ENCODE data around the gene TXNL4A.

DNA sequence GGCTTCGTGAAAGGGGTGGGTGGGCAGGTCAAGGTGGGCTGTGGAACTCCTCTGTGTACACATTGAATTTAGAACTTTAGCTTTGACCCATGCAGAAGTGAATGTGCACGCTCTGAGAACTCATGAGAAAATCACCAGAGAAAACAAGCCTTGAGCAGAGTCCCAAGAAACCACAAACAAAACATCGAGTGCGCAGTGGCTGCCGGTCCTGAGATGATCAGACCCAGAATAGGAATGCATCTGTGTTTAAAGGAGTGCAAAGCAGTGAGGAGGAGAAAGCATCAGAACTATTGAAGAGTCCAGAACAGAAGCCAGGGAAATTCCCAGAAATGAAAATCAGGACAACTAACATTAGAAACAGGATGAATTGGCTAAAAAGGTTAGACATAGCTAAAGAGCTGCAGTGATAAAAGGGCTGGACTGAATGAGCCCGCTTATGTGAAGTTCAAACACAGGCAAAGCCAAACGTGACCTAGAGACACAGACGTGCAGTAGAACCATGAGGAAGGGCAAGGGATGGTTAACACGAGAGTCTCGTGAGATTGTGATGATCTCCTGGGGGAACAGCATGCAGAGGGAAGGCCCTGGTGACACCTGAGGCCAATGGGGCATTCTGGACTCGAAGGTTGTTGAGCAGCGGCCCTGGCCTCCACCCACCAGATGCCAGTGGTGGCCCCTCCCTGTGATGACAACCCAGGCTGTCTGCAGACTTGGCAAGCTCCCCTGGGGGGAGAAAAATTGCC lies 16.4 kb upstream of the TXNL4A start:
- TF ChIP-seq YY1 (IDR thresholded peaks at IDR 0.05) (no peak), SP1 (IDR thresholded peaks at IDR 0.05) (no peak), TAF1 (conservative IDR thresholded peaks at IDR 0.05) (no peak), GABPA (IDR thresholded peaks at IDR 0.05 in 1 of 2, conservative IDR thresholded peaks at IDR 0.05 in 1 of 2) (no peak), EGR1 (IDR thresholded peaks at IDR 0.05; ENCODE audit: low read depth in 2 of 2) (no peak), JUND (IDR thresholded peaks at IDR 0.05) (no peak), RAD21 (IDR thresholded peaks at IDR 0.05) (no peak)
- TF ChIP-seq, protein P1, sequence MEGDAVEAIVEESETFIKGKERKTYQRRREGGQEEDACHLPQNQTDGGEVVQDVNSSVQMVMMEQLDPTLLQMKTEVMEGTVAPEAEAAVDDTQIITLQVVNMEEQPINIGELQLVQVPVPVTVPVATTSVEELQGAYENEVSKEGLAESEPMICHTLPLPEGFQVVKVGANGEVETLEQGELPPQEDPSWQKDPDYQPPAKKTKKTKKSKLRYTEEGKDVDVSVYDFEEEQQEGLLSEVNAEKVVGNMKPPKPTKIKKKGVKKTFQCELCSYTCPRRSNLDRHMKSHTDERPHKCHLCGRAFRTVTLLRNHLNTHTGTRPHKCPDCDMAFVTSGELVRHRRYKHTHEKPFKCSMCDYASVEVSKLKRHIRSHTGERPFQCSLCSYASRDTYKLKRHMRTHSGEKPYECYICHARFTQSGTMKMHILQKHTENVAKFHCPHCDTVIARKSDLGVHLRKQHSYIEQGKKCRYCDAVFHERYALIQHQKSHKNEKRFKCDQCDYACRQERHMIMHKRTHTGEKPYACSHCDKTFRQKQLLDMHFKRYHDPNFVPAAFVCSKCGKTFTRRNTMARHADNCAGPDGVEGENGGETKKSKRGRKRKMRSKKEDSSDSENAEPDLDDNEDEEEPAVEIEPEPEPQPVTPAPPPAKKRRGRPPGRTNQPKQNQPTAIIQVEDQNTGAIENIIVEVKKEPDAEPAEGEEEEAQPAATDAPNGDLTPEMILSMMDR (IDR thresholded peaks at IDR 0.05; ENCODE audit: low read depth, low read length, missing input control): no peak
- TF ChIP-seq, protein P2, sequence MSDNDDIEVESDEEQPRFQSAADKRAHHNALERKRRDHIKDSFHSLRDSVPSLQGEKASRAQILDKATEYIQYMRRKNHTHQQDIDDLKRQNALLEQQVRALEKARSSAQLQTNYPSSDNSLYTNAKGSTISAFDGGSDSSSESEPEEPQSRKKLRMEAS (IDR thresholded peaks at IDR 0.05): no peak
- TF ChIP-seq, protein P3, sequence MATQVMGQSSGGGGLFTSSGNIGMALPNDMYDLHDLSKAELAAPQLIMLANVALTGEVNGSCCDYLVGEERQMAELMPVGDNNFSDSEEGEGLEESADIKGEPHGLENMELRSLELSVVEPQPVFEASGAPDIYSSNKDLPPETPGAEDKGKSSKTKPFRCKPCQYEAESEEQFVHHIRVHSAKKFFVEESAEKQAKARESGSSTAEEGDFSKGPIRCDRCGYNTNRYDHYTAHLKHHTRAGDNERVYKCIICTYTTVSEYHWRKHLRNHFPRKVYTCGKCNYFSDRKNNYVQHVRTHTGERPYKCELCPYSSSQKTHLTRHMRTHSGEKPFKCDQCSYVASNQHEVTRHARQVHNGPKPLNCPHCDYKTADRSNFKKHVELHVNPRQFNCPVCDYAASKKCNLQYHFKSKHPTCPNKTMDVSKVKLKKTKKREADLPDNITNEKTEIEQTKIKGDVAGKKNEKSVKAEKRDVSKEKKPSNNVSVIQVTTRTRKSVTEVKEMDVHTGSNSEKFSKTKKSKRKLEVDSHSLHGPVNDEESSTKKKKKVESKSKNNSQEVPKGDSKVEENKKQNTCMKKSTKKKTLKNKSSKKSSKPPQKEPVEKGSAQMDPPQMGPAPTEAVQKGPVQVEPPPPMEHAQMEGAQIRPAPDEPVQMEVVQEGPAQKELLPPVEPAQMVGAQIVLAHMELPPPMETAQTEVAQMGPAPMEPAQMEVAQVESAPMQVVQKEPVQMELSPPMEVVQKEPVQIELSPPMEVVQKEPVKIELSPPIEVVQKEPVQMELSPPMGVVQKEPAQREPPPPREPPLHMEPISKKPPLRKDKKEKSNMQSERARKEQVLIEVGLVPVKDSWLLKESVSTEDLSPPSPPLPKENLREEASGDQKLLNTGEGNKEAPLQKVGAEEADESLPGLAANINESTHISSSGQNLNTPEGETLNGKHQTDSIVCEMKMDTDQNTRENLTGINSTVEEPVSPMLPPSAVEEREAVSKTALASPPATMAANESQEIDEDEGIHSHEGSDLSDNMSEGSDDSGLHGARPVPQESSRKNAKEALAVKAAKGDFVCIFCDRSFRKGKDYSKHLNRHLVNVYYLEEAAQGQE (IDR thresholded peaks at IDR 0.05): no peak
- TF ChIP-seq, protein P4, sequence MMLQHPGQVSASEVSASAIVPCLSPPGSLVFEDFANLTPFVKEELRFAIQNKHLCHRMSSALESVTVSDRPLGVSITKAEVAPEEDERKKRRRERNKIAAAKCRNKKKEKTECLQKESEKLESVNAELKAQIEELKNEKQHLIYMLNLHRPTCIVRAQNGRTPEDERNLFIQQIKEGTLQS (IDR thresholded peaks at IDR 0.05): no peak

Measured in liver (tissue), 3 donors.